CD4-positive, alpha-beta memory T cell (primary cell): Measurements from ENCODE around the gene ECE2. TPM values are rescaled to one million over a fixed set of nuclear protein-coding genes. Genes with fewer than 3 reads are reported as not detected.
A peak's percentile ranks its signal among the peaks of the same experiment; 100 is the strongest.

Experiments
- CTCF ChIA-PET: fragments of 350-600 bp; sonication (Branson Sonifier 250); formaldehyde crosslinking; loops from one replicate; lab custom pipeline; 2021; ENCODE audit warnings: inconsistent platforms; ENCODE audit not compliant: partially characterized antibody; lab: Charles Lee
- POLR2A ChIA-PET: fragments of 350-600 bp; sonication (Branson Sonifier 250); formaldehyde crosslinking; loops from one replicate; lab custom pipeline; 2021; ENCODE audit not compliant: partially characterized antibody; lab: Charles Lee
- DNase-seq, 5 donors: peaks; one replicate each; pipeline versions ENCODE4 v3.0.0 to v3.0.0-alpha.2; 2020 to 2022; ENCODE audit warnings: mixed read lengths in 1 of 5
- H3K27ac ChIP-seq: one replicate; pipeline ENCODE4 v1.7.0; 2013; ENCODE audit warnings: low read depth, low read length
- H3K27me3 ChIP-seq: 2 replicates; pipeline ENCODE4 v1.7.0; 2013; ENCODE audit warnings: mild to moderate bottlenecking, low read length, moderate library complexity; ENCODE audit not compliant: insufficient read depth
- H3K36me3 ChIP-seq: 2 replicates; pipeline ENCODE4 v1.7.0; 2013; ENCODE audit warnings: mild to moderate bottlenecking, low read length, moderate library complexity; ENCODE audit not compliant: insufficient read depth
- H3K4me1 ChIP-seq: 2 replicates; pipeline ENCODE4 v1.7.0; 2013; ENCODE audit warnings: mild to moderate bottlenecking, low read length, moderate library complexity; ENCODE audit not compliant: insufficient read depth
- H3K4me3 ChIP-seq, 2 donors: one replicate each; pipeline ENCODE4 v1.7.0; 2013; ENCODE audit warnings: low read length in 2 of 2, mild to moderate bottlenecking in 1 of 2
- H3K9me3 ChIP-seq, 2 donors: one replicate each; pipeline ENCODE4 v1.7.0; 2013; ENCODE audit warnings: low read length in 2 of 2, control low read depth in 1 of 2; ENCODE audit not compliant: control insufficient read depth in 1 of 2
- H3K27ac Mint-ChIP-seq, 7 donors: one replicate each; pipeline ENCODE4 v1.8.0; 2020 to 2021; ENCODE audit warnings: mixed read lengths in 7 of 7, mild to moderate bottlenecking in 6 of 7, inconsistent platforms in 3 of 7, moderate library complexity in 3 of 7
- H3K27me3 Mint-ChIP-seq, 2 donors: one replicate each; pipeline ENCODE4 v1.8.0; 2020 to 2021; ENCODE audit warnings: mixed read lengths in 2 of 2
- H3K36me3 Mint-ChIP-seq, 2 donors: one replicate each; pipeline ENCODE4 v1.8.0; 2020 to 2021; ENCODE audit warnings: mixed read lengths in 2 of 2, inconsistent platforms in 1 of 2, mild to moderate bottlenecking in 1 of 2
- H3K4me1 Mint-ChIP-seq, 4 donors: one replicate each; pipeline ENCODE4 v1.8.0; 2020 to 2021; ENCODE audit warnings: mixed read lengths in 4 of 4, mild to moderate bottlenecking in 1 of 4
- H3K4me3 Mint-ChIP-seq, 8 donors: one replicate each; pipeline ENCODE4 v1.8.0; 2020 to 2021; ENCODE audit warnings: mixed read lengths in 8 of 8, mild to moderate bottlenecking in 7 of 8, moderate library complexity in 6 of 8, inconsistent platforms in 3 of 8
- H3K9me3 Mint-ChIP-seq, 8 donors: one replicate each; pipeline ENCODE4 v1.8.0; 2020 to 2021; ENCODE audit warnings: mixed read lengths in 8 of 8, mild to moderate bottlenecking in 5 of 8, inconsistent platforms in 3 of 8, moderate library complexity in 1 of 8
- intact Hi-C: fragments of 100-400 bp; cut with micrococcal nuclease; formaldehyde crosslinking; loops from one replicate; pipeline ENCODE4 v1.15.1; 2023
- polyA plus RNA-seq, 2 donors: library from polyadenylated mRNA; unstranded; fragments of 300-500 nt; fragmentation: Illumina TruSeq; gene quantifications; one replicate each; pipeline ENCODE4 v1.2.3, GENCODE V29; 2021
- total RNA-seq, 2 experiments: library from RNA; stranded (reverse); gene quantifications; one replicate each; pipeline ENCODE4 v1.2.3, GENCODE V29; 2021

Gene ECE2
- total and polyA plus RNA-seq, 4 experiments from 2014 or later = not detected

DNA sequence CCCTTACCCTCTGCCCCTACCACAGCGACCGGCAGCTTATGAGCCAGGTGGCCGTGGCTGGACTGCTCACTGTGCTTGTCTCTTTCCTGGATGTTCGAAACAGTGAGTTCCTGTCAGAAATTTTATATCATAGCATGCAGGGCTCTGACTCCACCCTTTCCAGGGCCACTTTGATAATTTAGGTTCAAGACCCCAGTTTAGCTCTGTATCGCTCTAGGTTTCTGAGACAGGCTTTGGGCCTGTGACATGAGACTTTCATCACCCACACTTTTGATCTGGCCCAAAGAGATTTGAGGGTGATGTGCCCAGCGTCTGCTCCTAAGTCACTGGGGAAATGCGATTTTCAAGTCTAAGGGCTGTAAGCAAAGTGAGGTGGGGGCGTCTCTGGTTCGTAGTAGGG, 32.1 kb downstream of the ECE2 start:
- ChIA-PET CTCF (no interaction called here), POLR2A (no interaction called here)
- no peak overlapping the region for H3K4me3 Mint-ChIP-seq
- intact Hi-C loops = no loop called here
- Histone ChIP-seq H3K27me3 (no peaks in the 10 kb centered on the region), H3K4me3 (no peak overlapping the region), H3K9me3 (no peaks in the 10 kb centered on the region), H3K27ac (no peak overlapping the region), H3K4me1 (no peaks in the 10 kb centered on the region), H3K36me3 (peaks cover 53% of the 10 kb centered on the region)
- H3K27ac Mint-ChIP-seq = no peak overlapping the region
- H3K27me3 Mint-ChIP-seq = no peaks in the 10 kb centered on the region
- H3K4me1 Mint-ChIP-seq = peaks cover 0 to 6% (median 2%) of the 10 kb centered on the region in 4 donors
- H3K9me3 Mint-ChIP-seq = no peaks in the 10 kb centered on the region
- no peak for DNase-seq
- peaks cover 52 to 61% of the 10 kb centered on the region in 2 donors for H3K36me3 Mint-ChIP-seq

DNA sequence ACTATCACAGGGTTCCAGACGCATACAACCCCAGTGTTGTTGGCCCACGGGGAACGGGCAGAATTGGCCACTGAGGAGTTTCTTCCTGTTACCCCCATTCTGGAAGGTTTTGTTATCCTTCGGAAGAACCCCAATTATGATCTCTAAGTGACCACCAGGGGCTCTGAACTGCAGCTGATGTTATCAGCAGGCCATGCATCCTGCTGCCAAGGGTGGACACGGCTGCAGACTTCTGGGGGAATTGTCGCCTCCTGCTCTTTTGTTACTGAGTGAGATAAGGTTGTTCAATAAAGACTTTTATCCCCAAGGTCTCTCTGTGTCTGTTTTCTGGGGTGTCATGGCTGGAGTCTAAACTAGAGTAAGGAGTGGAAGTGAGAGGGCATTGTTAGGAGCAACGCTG, 32.9 kb downstream of the ECE2 start:
- H3K9me3 Mint-ChIP-seq = no peaks in the 10 kb centered on the region
- H3K36me3 Mint-ChIP-seq = peaks cover 46 to 52% of the 10 kb centered on the region in 2 donors
- no peak overlapping the region for H3K4me3 Mint-ChIP-seq
- CTCF ChIA-PET = no interaction called here
- Histone ChIP-seq H3K36me3 (peaks cover 45% of the 10 kb centered on the region), H3K27ac (no peak overlapping the region), H3K27me3 (no peaks in the 10 kb centered on the region), H3K4me1 (peaks cover 1% of the 10 kb centered on the region), H3K9me3 (no peaks in the 10 kb centered on the region), H3K4me3 (no peak overlapping the region)
- H3K27me3 Mint-ChIP-seq = no peaks in the 10 kb centered on the region
- DNase-seq = no peak
- POLR2A ChIA-PET = no interaction called here
- H3K4me1 Mint-ChIP-seq = peaks cover 0 to 6% (median 2%) of the 10 kb centered on the region in 4 donors
- H3K27ac Mint-ChIP-seq = peak overlapping the region in 3 of 7 donors; percentile 2 to 12 (median 4)
- intact Hi-C loops = no loop called here

DNA sequence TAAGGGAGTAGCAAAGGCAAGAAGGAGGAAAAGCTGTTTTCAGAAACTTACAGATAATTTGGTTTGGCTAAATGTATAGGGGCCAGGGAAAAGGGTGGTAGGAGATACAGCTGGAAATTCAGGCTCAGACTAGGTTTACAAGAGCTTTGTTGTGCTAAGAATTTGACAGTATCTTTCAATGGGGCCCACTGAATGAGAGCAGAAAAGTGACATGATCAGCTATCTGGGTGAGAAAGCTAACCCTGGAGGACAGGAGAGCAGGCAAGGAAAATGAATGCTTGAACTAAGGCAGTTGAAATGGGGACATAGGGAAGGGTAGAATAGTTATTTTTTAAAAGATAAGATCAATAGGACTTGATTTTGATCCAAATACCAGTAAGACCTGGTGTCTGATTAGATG, 35.8 kb downstream of the ECE2 start:
- DNase-seq = no peak
- peak overlapping the region in 4 of 7 donors; percentile 11 to 88 (median 39) for H3K27ac Mint-ChIP-seq
- no peaks in the 10 kb centered on the region for H3K27me3 Mint-ChIP-seq
- H3K4me3 Mint-ChIP-seq = peak overlapping the region in 6 of 8 donors; percentile 7 to 52 (median 30)
- ChIA-PET CTCF (interaction anchor here (1.1 kb wide), 1 partner anchor 9 kb away, joined by 3 read pairs; no protein-coding TSS in a partner anchor), POLR2A (no interaction called here)
- Histone ChIP-seq H3K27me3 (no peaks in the 10 kb centered on the region), H3K4me1 (peaks cover 19% of the 10 kb centered on the region), H3K9me3 (no peaks in the 10 kb centered on the region), H3K27ac (no peak overlapping the region), H3K4me3 (no peak overlapping the region), H3K36me3 (peaks cover 17% of the 10 kb centered on the region)
- H3K36me3 Mint-ChIP-seq = peaks cover 25 to 34% of the 10 kb centered on the region in 2 donors
- no peaks in the 10 kb centered on the region for H3K9me3 Mint-ChIP-seq
- intact Hi-C loops = no loop called here
- peaks cover 9 to 20% (median 10%) of the 10 kb centered on the region in 4 donors for H3K4me1 Mint-ChIP-seq

DNA sequence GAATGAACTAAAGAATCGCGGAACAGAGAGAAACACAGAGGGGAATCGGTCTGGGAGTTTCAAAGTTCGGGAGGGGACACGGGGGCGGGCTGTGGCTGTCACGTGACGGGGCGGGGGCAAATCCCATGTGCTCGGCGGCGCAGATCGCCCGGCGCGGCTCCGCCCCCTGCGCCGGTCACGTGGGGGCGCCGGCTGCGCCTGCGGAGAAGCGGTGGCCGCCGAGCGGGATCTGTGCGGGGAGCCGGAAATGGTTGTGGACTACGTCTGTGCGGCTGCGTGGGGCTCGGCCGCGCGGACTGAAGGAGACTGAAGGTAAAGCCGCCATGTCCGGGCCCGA, 38.5 kb downstream of the ECE2 start, which contains the start of gene EIF4G1:
Gene EIF4G1, plus strand, starts transcription at position 244 of the 337 bp plus-strand sequence. CDS start 1,191 bp downstream, outside the sequence.
- ChIA-PET CTCF (no interaction called here), POLR2A (interaction anchor here (1.4 kb wide), 1 partner anchor 48 kb away, joined by 3 read pairs; no protein-coding TSS in a partner anchor)
- Histone ChIP-seq H3K36me3 (peaks cover 14% of the 10 kb centered on the region), H3K27ac (peak within 1 kb of the TSS; percentile 92), H3K4me1 (peaks cover 37% of the 10 kb centered on the region), H3K9me3 (no peaks in the 10 kb centered on the region), H3K27me3 (no peaks in the 10 kb centered on the region), H3K4me3 (peak within 1 kb of the TSS; percentile 65 to 67)
- Mint-ChIP-seq H3K36me3 (peaks cover 15 to 30% of the 10 kb centered on the region in 2 donors), H3K27me3 (no peaks in the 10 kb centered on the region), H3K4me3 (peak within 1 kb of the TSS; percentile 80 to 93 (median 90)), H3K27ac (peak within 1 kb of the TSS; percentile 93 to 97 (median 96)), H3K4me1 (peaks cover 25 to 42% (median 28%) of the 10 kb centered on the region in 4 donors), H3K9me3 (no peaks in the 10 kb centered on the region)
- intact Hi-C loops = loop anchor here (1.0 to 2.0 kb wide), 4 partner anchors 15 to 140 kb away; partner anchors contain the start of genes ABCF3, AP2M1 and PSMD2
- peak; percentile 91 to 93 (median 93) for DNase-seq

DNA sequence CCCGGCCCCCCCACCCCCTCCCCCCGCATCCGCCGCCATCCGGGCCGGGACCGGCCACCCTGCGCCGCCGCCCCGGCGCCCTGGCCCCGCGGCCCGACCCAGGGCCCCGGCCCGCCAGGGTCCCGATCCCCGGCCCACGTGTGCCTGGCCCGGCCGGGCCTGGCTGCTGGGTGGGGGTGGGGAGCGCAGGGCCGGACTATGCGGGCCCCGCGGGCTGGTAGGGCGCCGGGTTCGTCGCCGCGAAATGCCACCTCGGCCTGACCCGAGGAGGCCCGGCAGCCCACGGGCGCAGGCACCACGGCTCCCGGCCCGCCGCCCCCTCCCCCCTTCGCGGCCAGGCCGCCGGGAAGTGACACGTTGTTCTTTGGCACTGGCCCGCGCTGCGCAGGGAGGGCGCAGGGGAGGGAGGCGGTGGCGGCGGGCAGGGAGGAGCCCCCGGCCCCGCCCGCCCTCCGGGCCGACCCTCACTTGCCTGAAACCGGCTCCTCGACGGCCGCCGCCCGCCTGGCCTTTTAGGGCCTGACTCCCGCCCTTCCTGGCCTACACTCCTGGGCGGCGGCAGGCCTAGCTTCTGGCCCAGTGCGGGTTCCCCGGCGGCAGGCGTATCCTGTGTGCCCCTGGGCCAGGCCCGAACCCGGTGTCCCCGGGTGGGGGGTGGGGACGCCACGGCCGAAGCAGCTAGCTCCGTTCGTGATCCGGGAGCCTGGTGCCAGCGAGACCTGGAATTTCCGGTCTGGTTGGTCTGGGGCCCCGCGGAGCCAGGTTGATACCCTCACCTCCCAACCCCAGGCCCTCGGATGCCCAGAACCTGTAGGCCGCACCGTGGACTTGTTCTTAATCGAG, 39.1 kb downstream of the ECE2 start:
- Histone ChIP-seq H3K9me3 (no peaks in the 10 kb centered on the region), H3K4me3 (peak overlapping the region; percentile 65 to 67), H3K27me3 (no peaks in the 10 kb centered on the region), H3K4me1 (peaks cover 37% of the 10 kb centered on the region), H3K27ac (peak overlapping the region; percentile 92), H3K36me3 (peaks cover 18% of the 10 kb centered on the region)
- Mint-ChIP-seq H3K9me3 (no peaks in the 10 kb centered on the region), H3K4me1 (peaks cover 25 to 42% (median 31%) of the 10 kb centered on the region in 4 donors), H3K27me3 (no peaks in the 10 kb centered on the region), H3K27ac (peak overlapping the region; percentile 93 to 97 (median 96)), H3K36me3 (peaks cover 13 to 32% of the 10 kb centered on the region in 2 donors), H3K4me3 (peak overlapping the region; percentile 80 to 93 (median 89))
- DNase-seq = peak; percentile 72 to 80 (median 75)
- ChIA-PET POLR2A (interaction anchor here (0.7 to 3.9 kb wide), 5 partner anchors 11 to 430 kb away, joined by 3 to 19 read pairs (median 10); partner anchors contain the start of genes CLCN2, FAM131A, PARL and POLR2H), CTCF (no interaction called here)
- intact Hi-C loops = loop anchor here (1.0 to 2.0 kb wide), 5 partner anchors 16 to 141 kb away; partner anchors contain the start of genes ABCF3, AP2M1 and PSMD2

DNA sequence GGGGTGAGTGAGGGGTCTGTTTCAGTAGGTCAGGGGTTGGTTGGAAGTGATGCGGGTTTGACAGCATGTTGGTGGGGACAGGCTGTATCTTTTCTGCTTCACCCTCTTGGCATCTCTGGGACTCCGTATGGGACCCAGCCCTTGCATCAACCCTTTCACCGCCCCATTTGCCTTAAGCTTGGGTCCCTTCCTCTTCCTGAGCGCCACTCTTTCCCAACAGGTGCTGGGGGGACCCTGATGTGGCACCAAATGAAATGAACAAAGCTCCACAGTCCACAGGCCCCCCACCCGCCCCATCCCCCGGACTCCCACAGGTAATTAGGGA, 39.7 kb downstream of the ECE2 start:
- no peaks in the 10 kb centered on the region for H3K9me3 ChIP-seq
- peak overlapping the region; percentile 65 to 67 for H3K4me3 ChIP-seq
- intact Hi-C loops = loop anchor here (1.0 to 2.0 kb wide), 2 partner anchors 20 to 47 kb away; no protein-coding TSS in a partner anchor
- no peaks in the 10 kb centered on the region for H3K27me3 ChIP-seq
- Mint-ChIP-seq H3K4me1 (peaks cover 25 to 42% (median 31%) of the 10 kb centered on the region in 4 donors), H3K27me3 (no peaks in the 10 kb centered on the region), H3K9me3 (no peaks in the 10 kb centered on the region), H3K36me3 (peaks cover 13 to 37% of the 10 kb centered on the region in 2 donors), H3K4me3 (peak overlapping the region; percentile 79 to 90 (median 88)), H3K27ac (peak overlapping the region; percentile 93 to 97 (median 96))
- ChIA-PET CTCF (interaction anchor here (0.6 kb wide), 1 partner anchor 64 kb away, joined by 3 read pairs; no protein-coding TSS in a partner anchor), POLR2A (interaction anchor here (0.7 to 3.9 kb wide), 7 partner anchors 10 to 431 kb away, joined by 3 to 19 read pairs (median 4); partner anchors contain the start of genes CLCN2, FAM131A, PARL and POLR2H)
- DNase-seq = no peak
- peaks cover 37% of the 10 kb centered on the region for H3K4me1 ChIP-seq
- peak overlapping the region; percentile 92 for H3K27ac ChIP-seq
- H3K36me3 ChIP-seq = peaks cover 22% of the 10 kb centered on the region
